Progenitor cell of endocrine pancreas (in vitro differentiated cells): ENCODE data around the gene ABLIM3. TPM values are rescaled to one million over a fixed set of nuclear protein-coding genes. Genes with fewer than 3 reads are reported as not detected.
A peak's percentile ranks its signal among the peaks of the same experiment; 100 is the strongest.

Source experiments
- DNase-seq: peaks from one replicate; pipeline ENCODE4 v3.0.0; 2021; ENCODE audit warnings: low spot score; ENCODE audit not compliant: unreplicated experiment
- H3K27ac Mint-ChIP-seq: 2 replicates; pipeline ENCODE4 v1.8.0; 2021; ENCODE audit warnings: mild to moderate bottlenecking, moderate library complexity, mixed read lengths
- H3K27me3 Mint-ChIP-seq: 2 replicates; pipeline ENCODE4 v1.8.0; 2021; ENCODE audit warnings: mixed read lengths
- H3K36me3 Mint-ChIP-seq: 2 replicates; pipeline ENCODE4 v1.8.0; 2022; ENCODE audit warnings: mixed read lengths; ENCODE audit not compliant: insufficient read depth
- H3K4me1 Mint-ChIP-seq: 2 replicates; pipeline ENCODE4 v1.8.0; 2021; ENCODE audit warnings: low read depth, mixed read lengths
- H3K4me3 Mint-ChIP-seq: 2 replicates; pipeline ENCODE4 v1.8.0; 2021; ENCODE audit warnings: low read depth, mild to moderate bottlenecking, moderate library complexity, mixed read lengths
- H3K9me3 Mint-ChIP-seq: 2 replicates; pipeline ENCODE4 v1.8.0; 2021; ENCODE audit warnings: low read depth, mixed read lengths
- CTCF ChIP-seq: fragments of 200-600 bp; sonication (generic); IDR thresholded peaks from one replicate; pipeline ENCODE4 v1.5.0; 2021; ENCODE audit warnings: antibody characterized with exemption, mild to moderate bottlenecking; ENCODE audit not compliant: unreplicated experiment
- total RNA-seq: library from RNA; stranded (reverse); gene quantifications from 2 replicates; pipeline ENCODE4 v1.2.1, GENCODE V29; 2021

ABLIM3 gene
- total RNA-seq, 1 donor from 2014 or later: 0.48 TPM

- DNase-seq: no peak
- Mint-ChIP-seq H3K9me3 (no peaks in the 10 kb centered on the region), H3K4me3 (no peak overlapping the region), H3K4me1 (no peaks in the 10 kb centered on the region), H3K27me3 (peaks cover 7% of the 10 kb centered on the region), H3K36me3 (no peaks in the 10 kb centered on the region), H3K27ac (no peak overlapping the region)
- no peak for TF ChIP-seq CTCF
Observed at GRCh38 chr5:149188383-149188782, 47.1 kb downstream of the ABLIM3 start.

GRCh38 chr5:149195337-149195887 lies 54.1 kb downstream of the ABLIM3 start:
- no peaks in the 10 kb centered on the region for H3K9me3 Mint-ChIP-seq
- H3K27ac Mint-ChIP-seq: peak overlapping the region; percentile 73
- H3K4me1 Mint-ChIP-seq: peaks cover 5% of the 10 kb centered on the region

GRCh38 chr5:149195962-149196361 lies 54.7 kb downstream of the ABLIM3 start:
- no peaks in the 10 kb centered on the region for H3K36me3 Mint-ChIP-seq
- H3K4me3 Mint-ChIP-seq: no peak overlapping the region
- no peak for TF ChIP-seq CTCF
- H3K9me3 Mint-ChIP-seq: no peaks in the 10 kb centered on the region
- no peak for DNase-seq
- H3K4me1 Mint-ChIP-seq: peaks cover 5% of the 10 kb centered on the region
- no peak overlapping the region for H3K27ac Mint-ChIP-seq
- peaks cover 4% of the 10 kb centered on the region for H3K27me3 Mint-ChIP-seq

More at GRCh38 chr5:149195337-149195887, 54.1 kb downstream of the ABLIM3 start:
- Mint-ChIP-seq H3K36me3 (no peaks in the 10 kb centered on the region), H3K4me3 (no peak overlapping the region), H3K27me3 (peaks cover 4% of the 10 kb centered on the region)
- DNase-seq: no peak
- no peak for TF ChIP-seq CTCF

GRCh38 chr5:149198148-149198547 lies 56.9 kb downstream of the ABLIM3 start:
- no peaks in the 10 kb centered on the region for H3K36me3 Mint-ChIP-seq
- no peak for TF ChIP-seq CTCF
- no peak for DNase-seq
- H3K27ac Mint-ChIP-seq: no peak overlapping the region
- no peak overlapping the region for H3K4me3 Mint-ChIP-seq
- H3K4me1 Mint-ChIP-seq: peaks cover 5% of the 10 kb centered on the region
- peaks cover 4% of the 10 kb centered on the region for H3K27me3 Mint-ChIP-seq
- no peaks in the 10 kb centered on the region for H3K9me3 Mint-ChIP-seq

- Mint-ChIP-seq H3K4me3 (no peak overlapping the region), H3K4me1 (peaks cover 4% of the 10 kb centered on the region), H3K9me3 (no peaks in the 10 kb centered on the region), H3K27me3 (peaks cover 4% of the 10 kb centered on the region), H3K36me3 (no peaks in the 10 kb centered on the region), H3K27ac (no peak overlapping the region)
- TF ChIP-seq CTCF: no peak
- no peak for DNase-seq
Observed at GRCh38 chr5:149200355-149200754, 59.1 kb downstream of the ABLIM3 start.
